GM21381 (cell line): ENCODE results near the gene KCNQ1OT1.

Source experiments
- ATAC-seq: cut with Tn5 transposase; IDR thresholded peaks from one replicate; pipeline ENCODE4 v1.9.1; 2021; ENCODE audit warnings: mild to moderate bottlenecking, moderate library complexity; ENCODE audit not compliant: unreplicated experiment

Gene KCNQ1OT1

GRCh38 chr11:2699531-2700414 lies at the start of gene KCNQ1OT1:
Gene KCNQ1OT1, minus strand, starts transcription at chr11:2699994.
- peak; percentile 89 for ATAC-seq

- ATAC-seq: no peak
Observed at GRCh38 chr11:2748814-2749554, 49.2 kb upstream of the KCNQ1OT1 start.

- ATAC-seq: no peak
Observed at GRCh38 chr11:2748061-2748813, 48.4 kb upstream of the KCNQ1OT1 start.

- ATAC-seq: no peak
Observed at GRCh38 chr11:2747248-2748027, 47.6 kb upstream of the KCNQ1OT1 start.

GRCh38 chr11:2746401-2747247 lies 46.8 kb upstream of the KCNQ1OT1 start:
- ATAC-seq: no peak

GRCh38 chr11:2745511-2745910 lies 45.7 kb upstream of the KCNQ1OT1 start:
- ATAC-seq: no peak

GRCh38 chr11:2744166-2744565 lies 44.4 kb upstream of the KCNQ1OT1 start:
- no peak for ATAC-seq

GRCh38 chr11:2743427-2744110 lies 43.8 kb upstream of the KCNQ1OT1 start:
- ATAC-seq: no peak

GRCh38 chr11:2742611-2743426 lies 43.0 kb upstream of the KCNQ1OT1 start:
- ATAC-seq: no peak

- ATAC-seq: no peak
Observed at GRCh38 chr11:2742201-2742600, 42.4 kb upstream of the KCNQ1OT1 start.

GRCh38 chr11:2741377-2742131 lies 41.8 kb upstream of the KCNQ1OT1 start:
- no peak for ATAC-seq

GRCh38 chr11:2741006-2741376 lies 41.2 kb upstream of the KCNQ1OT1 start:
- no peak for ATAC-seq

GRCh38 chr11:2740275-2740940 lies 40.6 kb upstream of the KCNQ1OT1 start:
- no peak for ATAC-seq

- ATAC-seq: no peak
Observed at GRCh38 chr11:2739531-2740274, 39.9 kb upstream of the KCNQ1OT1 start.

GRCh38 chr11:2738551-2739431 lies 39.0 kb upstream of the KCNQ1OT1 start:
- ATAC-seq: no peak
